T-cell (primary cell): Measurements from ENCODE around the gene MTM1. TPM values are rescaled to one million over a fixed set of nuclear protein-coding genes. Genes with fewer than 3 reads are reported as not detected.

Experiments used
- ATAC-seq, 4 experiments: fragments of 200-7000 bp in 3 of 4; fragments of 150-1000 bp in 1 of 4; cut with Tn5 transposase; replicated peaks in 1 of 4; 1 replicate in 3 of 4; 2 replicates in 1 of 4; pipeline ENCODE4 v1.10.0; 2021; ENCODE audit warnings: moderate library complexity in 3 of 4, mild to moderate bottlenecking in 2 of 4, moderate number of reproducible peaks in 1 of 4
- CTCF ChIA-PET, 2 donors: fragments of 300-600 bp; sonication (Branson Sonifier 250); formaldehyde crosslinking; loops; one replicate each; lab custom pipeline; 2022; ENCODE audit warnings: antibody characterized with exemption in 2 of 2; lab: Charles Lee
- POLR2A ChIA-PET, 2 donors: fragments of 300-600 bp; sonication (Branson Sonifier 250); formaldehyde crosslinking; loops; one replicate each; lab custom pipeline; 2022; ENCODE audit warnings: antibody characterized with exemption in 2 of 2; lab: Charles Lee
- DNase-seq, 35 experiments: peaks; one replicate each; pipeline versions ENCODE4 v3.0.0 to v3.0.0-alpha.2; 2013 to 2023
- H3K27ac ChIP-seq: one replicate; pipeline ENCODE4 v1.5.1; 2013; ENCODE audit warnings: low read length
- H3K27me3 ChIP-seq, 2 experiments: replicated peaks in 1 of 2; 1 replicate in 1 of 2; 2 replicates in 1 of 2; pipeline versions ENCODE4 v1.6.1 to v1.7.0; 2013; ENCODE audit warnings: low read length in 1 of 2, mixed read lengths in 1 of 2; ENCODE audit not compliant: control insufficient read depth in 2 of 2, insufficient read depth in 2 of 2; ENCODE audit errors: extremely low read depth in 1 of 2
- H3K36me3 ChIP-seq, 2 donors: 1 replicate in 1 of 2; 2 replicates in 1 of 2; pipeline versions ENCODE4 v1.6.1 to v1.7.0; 2013; ENCODE audit warnings: low read length in 1 of 2; ENCODE audit not compliant: control insufficient read depth in 2 of 2, insufficient read depth in 1 of 2; ENCODE audit errors: extremely low read depth in 1 of 2
- H3K4me1 ChIP-seq, 2 experiments: 1 replicate in 1 of 2; 2 replicates in 1 of 2; pipeline versions ENCODE4 v1.6.1 to v1.7.0; 2013; ENCODE audit warnings: low read length in 2 of 2, mixed read lengths in 1 of 2; ENCODE audit not compliant: insufficient read depth in 2 of 2, control insufficient read depth in 1 of 2; ENCODE audit errors: extremely low read depth in 1 of 2
- H3K4me3 ChIP-seq, 2 donors: 1 replicate in 1 of 2; 2 replicates in 1 of 2; pipeline versions ENCODE4 v1.5.1 to v1.7.0; 2013; ENCODE audit warnings: mild to moderate bottlenecking in 2 of 2, low read length in 1 of 2, moderate library complexity in 1 of 2; ENCODE audit not compliant: control insufficient read depth in 1 of 2; ENCODE audit errors: extremely low read depth in 1 of 2
- H3K9me3 ChIP-seq: 2 replicates; pipeline ENCODE4 v1.7.0; 2013
- H3K27ac Mint-ChIP-seq, 2 donors: one replicate each; pipeline ENCODE4 v1.8.0; 2020 to 2021; ENCODE audit warnings: mild to moderate bottlenecking in 2 of 2, mixed read lengths in 2 of 2
- H3K27me3 Mint-ChIP-seq, 2 donors: one replicate each; pipeline ENCODE4 v1.8.0; 2021 to 2022; ENCODE audit warnings: mixed read lengths in 2 of 2
- H3K36me3 Mint-ChIP-seq: one replicate; pipeline ENCODE4 v1.8.0; 2021; ENCODE audit warnings: mixed read lengths
- H3K4me1 Mint-ChIP-seq, 3 donors: one replicate each; pipeline ENCODE4 v1.8.0; 2020 to 2022; ENCODE audit warnings: mixed read lengths in 3 of 3, mild to moderate bottlenecking in 1 of 3
- H3K4me3 Mint-ChIP-seq, 3 donors: one replicate each; pipeline ENCODE4 v1.8.0; 2020 to 2022; ENCODE audit warnings: mild to moderate bottlenecking in 3 of 3, mixed read lengths in 3 of 3, moderate library complexity in 3 of 3
- H3K9me3 Mint-ChIP-seq, 3 donors: one replicate each; pipeline ENCODE4 v1.8.0; 2020 to 2022; ENCODE audit warnings: mixed read lengths in 3 of 3
- WGBS: methylation state at CpG from one replicate; pipeline ENCODE4 v1.1.5; 2013; ENCODE audit warnings: missing lambda C conversion rate; ENCODE audit not compliant: insufficient coverage; 5-methylcytosine and 5-hydroxymethylcytosine counted together
- total RNA-seq, 35 experiments: library from RNA in 6 of 35; stranded (reverse) in 6 of 35; fragments of 120-200 nt in 1 of 35; gene quantifications; one replicate each; pipeline versions ENCODE4 v1.2.1 to v1.2.4 and lab custom pipeline; 2013 to 2026

The MTM1 gene
- total RNA-seq, 5 donors from 2014 or later (not counting 1 experiment from before 2014, with no cell fraction given), result 15.8 to 29.7 (median 20.3) TPM

DNA sequence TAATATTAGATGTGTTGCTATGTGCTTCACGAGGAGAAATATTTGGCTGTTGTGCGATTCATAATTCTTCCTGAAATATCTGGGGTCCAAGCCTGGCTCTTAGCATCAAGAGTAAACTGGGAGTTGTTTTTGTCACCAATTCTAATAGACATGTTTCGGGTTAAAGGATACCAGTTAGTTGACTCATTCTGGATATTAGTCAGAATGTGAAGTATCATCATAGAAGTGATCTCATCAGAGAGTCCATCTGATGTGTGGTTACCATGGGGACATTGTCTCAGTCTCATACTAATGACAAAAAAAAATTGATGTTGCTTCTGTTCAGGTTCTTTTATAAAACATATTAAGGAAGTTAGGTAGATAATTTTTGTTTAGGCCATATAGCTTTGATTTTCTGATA lies 67.5 kb downstream of the MTM1 start:
- ChIA-PET POLR2A (interaction anchor here in 1 of 2 donors (0.6 to 1.0 kb wide), 2 partner anchors 25 to 57 kb away, joined by 3 to 11 read pairs; no protein-coding TSS in a partner anchor), CTCF (interaction anchor here in 1 of 2 donors (0.7 kb wide), 1 partner anchor 66 kb away, joined by 3 read pairs; no protein-coding TSS in a partner anchor)
- peaks cover 3 to 4% (median 4%) of the 10 kb centered on the region in 3 donors for H3K4me1 Mint-ChIP-seq
- Histone ChIP-seq H3K36me3 (peaks cover 0 to 23% of the 10 kb centered on the region in 2 donors), H3K9me3 (no peaks in the 10 kb centered on the region), H3K27ac (no peak overlapping the region), H3K27me3 (no peaks in the 10 kb centered on the region), H3K4me1 (no peaks in the 10 kb centered on the region), H3K4me3 (no peak overlapping the region)
- H3K27ac Mint-ChIP-seq, result peak overlapping the region in 1 of 2 donors; percentile 52
- H3K4me3 Mint-ChIP-seq, result no peak overlapping the region
- 50% methylated on average over 1 of the region's 3 CpGs for WGBS
- no peaks in the 10 kb centered on the region for H3K9me3 Mint-ChIP-seq
- H3K36me3 Mint-ChIP-seq, result peaks cover 34% of the 10 kb centered on the region
- peaks cover 0 to 10% of the 10 kb centered on the region in 2 donors for H3K27me3 Mint-ChIP-seq
- ATAC-seq (no peak), DNase-seq (no peak)

DNA sequence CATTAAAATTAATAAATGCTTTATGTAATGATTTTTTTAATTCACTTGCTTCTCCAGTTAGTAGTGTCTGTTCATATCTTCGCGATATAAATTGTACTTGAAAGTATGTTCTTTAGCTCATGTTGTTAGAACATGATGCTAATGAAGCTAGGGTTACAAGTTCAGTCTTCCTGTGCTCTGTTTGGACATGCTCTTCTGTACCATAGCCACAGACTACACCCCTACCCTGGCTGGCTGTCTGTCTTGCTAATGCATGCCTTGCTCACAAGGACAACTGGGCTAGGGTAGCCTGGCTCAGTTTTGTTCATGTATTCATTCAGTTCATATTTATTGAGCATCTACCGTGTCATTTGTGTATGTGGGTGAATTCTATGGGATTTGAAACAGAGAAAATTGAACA lies 74.0 kb downstream of the MTM1 start:
- H3K36me3 ChIP-seq, result peaks cover 0 to 26% of the 10 kb centered on the region in 2 donors
- Mint-ChIP-seq H3K4me1 (no peaks in the 10 kb centered on the region), H3K9me3 (no peaks in the 10 kb centered on the region), H3K36me3 (peaks cover 32% of the 10 kb centered on the region), H3K27me3 (peaks cover 0 to 9% of the 10 kb centered on the region in 2 donors), H3K27ac (no peak overlapping the region), H3K4me3 (no peak overlapping the region)
- ChIA-PET POLR2A (no interaction called here), CTCF (no interaction called here)
- no CpG with 5 or more reads among the region's 3 CpGs for WGBS
- no peak overlapping the region for H3K4me3 ChIP-seq
- ATAC-seq (no peak), DNase-seq (no peak)
- no peaks in the 10 kb centered on the region for H3K27me3 ChIP-seq
- H3K4me1 ChIP-seq, result no peaks in the 10 kb centered on the region
- H3K27ac ChIP-seq, result no peak overlapping the region
- H3K9me3 ChIP-seq, result no peaks in the 10 kb centered on the region

DNA sequence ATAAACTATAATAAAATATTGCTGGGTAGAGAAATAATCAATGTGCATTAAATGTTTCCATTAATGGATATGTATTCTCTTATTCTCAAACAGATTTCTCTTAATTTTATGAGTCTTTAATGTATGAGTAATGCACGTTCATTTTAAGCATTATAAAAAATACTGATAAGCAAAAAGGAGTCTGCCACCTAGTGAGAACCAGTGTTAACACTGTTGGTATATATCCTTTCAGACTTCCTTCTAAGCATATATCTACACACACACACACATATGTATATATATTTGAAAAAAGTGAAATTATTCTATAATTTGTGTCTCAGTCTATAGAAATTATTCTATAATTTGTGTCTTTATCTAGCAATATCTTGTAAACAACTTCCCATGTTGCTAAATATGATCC lies 74.8 kb downstream of the MTM1 start:
- no peaks in the 10 kb centered on the region for H3K4me1 ChIP-seq
- H3K27ac ChIP-seq, result no peak overlapping the region
- Mint-ChIP-seq H3K9me3 (no peaks in the 10 kb centered on the region), H3K27me3 (peaks cover 0 to 9% of the 10 kb centered on the region in 2 donors), H3K27ac (no peak overlapping the region), H3K4me3 (no peak overlapping the region), H3K36me3 (peaks cover 27% of the 10 kb centered on the region), H3K4me1 (no peaks in the 10 kb centered on the region)
- ChIA-PET POLR2A (no interaction called here), CTCF (no interaction called here)
- no peaks in the 10 kb centered on the region for H3K27me3 ChIP-seq
- no peaks in the 10 kb centered on the region for H3K9me3 ChIP-seq
- H3K36me3 ChIP-seq, result peaks cover 0 to 21% of the 10 kb centered on the region in 2 donors
- ATAC-seq (no peak), DNase-seq (no peak)
- H3K4me3 ChIP-seq, result no peak overlapping the region
- no CpG with 5 or more reads among the region's 1 CpG for WGBS

DNA sequence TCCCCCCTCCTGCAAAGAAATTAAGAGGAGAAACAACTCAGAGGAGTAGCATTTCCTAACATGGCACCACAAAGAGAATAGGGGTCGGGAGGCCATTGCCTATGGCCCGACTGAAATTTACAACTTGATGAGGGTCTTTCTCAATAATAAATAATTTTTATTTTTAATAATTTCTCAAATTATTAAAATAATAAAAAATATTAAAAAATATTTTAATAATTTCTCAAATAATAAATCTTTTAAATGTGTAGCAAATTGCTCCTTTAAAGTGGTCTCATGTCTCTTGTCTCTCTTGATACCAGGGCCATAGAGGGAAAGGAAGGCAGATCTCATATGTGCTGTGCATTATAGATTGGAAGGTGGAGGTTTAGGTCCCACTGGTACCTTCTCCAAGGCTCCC lies 75.5 kb downstream of the MTM1 start:
- Histone ChIP-seq H3K4me1 (no peaks in the 10 kb centered on the region), H3K9me3 (no peaks in the 10 kb centered on the region), H3K27me3 (no peaks in the 10 kb centered on the region), H3K4me3 (no peak overlapping the region), H3K36me3 (peaks cover 0 to 21% of the 10 kb centered on the region in 2 donors), H3K27ac (no peak overlapping the region)
- H3K27me3 Mint-ChIP-seq, result peaks cover 0 to 9% of the 10 kb centered on the region in 2 donors
- CTCF ChIA-PET, result no interaction called here
- no CpG with 5 or more reads among the region's 2 CpGs for WGBS
- H3K4me1 Mint-ChIP-seq, result no peaks in the 10 kb centered on the region
- peaks cover 25% of the 10 kb centered on the region for H3K36me3 Mint-ChIP-seq
- no peak for ATAC-seq
- no peaks in the 10 kb centered on the region for H3K9me3 Mint-ChIP-seq
- POLR2A ChIA-PET, result no interaction called here
- DNase-seq, result no peak
- H3K27ac Mint-ChIP-seq, result no peak overlapping the region
- H3K4me3 Mint-ChIP-seq, result no peak overlapping the region

DNA sequence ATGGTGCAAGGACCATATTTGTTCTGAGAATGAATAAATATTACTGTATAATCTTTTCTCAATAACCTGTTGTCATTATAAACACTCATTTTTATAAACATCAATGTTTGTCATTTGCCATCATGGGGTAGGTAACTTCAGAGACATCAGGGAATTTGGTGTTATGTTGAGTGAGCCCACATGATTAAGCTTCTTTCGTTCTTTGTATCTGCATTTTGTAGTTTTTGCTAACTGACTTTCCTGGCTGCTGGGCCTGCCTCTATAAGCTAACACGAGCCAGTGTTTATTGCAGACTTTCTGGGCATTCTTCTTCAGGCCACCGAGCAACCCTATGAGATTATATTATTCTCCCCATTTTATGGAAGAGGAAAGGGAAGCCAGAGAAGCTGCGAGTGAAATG lies 76.0 kb downstream of the MTM1 start:
- ATAC-seq (no peak), DNase-seq (no peak)
- Mint-ChIP-seq H3K36me3 (peaks cover 28% of the 10 kb centered on the region), H3K4me3 (no peak overlapping the region), H3K4me1 (peaks cover 0 to 4% (median 0%) of the 10 kb centered on the region in 3 donors), H3K27ac (no peak overlapping the region), H3K27me3 (peaks cover 0 to 12% of the 10 kb centered on the region in 2 donors), H3K9me3 (no peaks in the 10 kb centered on the region)
- POLR2A ChIA-PET, result no interaction called here
- H3K4me1 ChIP-seq, result no peaks in the 10 kb centered on the region
- no CpG with 5 or more reads among the region's 4 CpGs for WGBS
- H3K4me3 ChIP-seq, result no peak overlapping the region
- H3K9me3 ChIP-seq, result no peaks in the 10 kb centered on the region
- CTCF ChIA-PET, result no interaction called here
- H3K27me3 ChIP-seq, result no peaks in the 10 kb centered on the region
- H3K36me3 ChIP-seq, result peaks cover 0 to 23% of the 10 kb centered on the region in 2 donors
- no peak overlapping the region for H3K27ac ChIP-seq

DNA sequence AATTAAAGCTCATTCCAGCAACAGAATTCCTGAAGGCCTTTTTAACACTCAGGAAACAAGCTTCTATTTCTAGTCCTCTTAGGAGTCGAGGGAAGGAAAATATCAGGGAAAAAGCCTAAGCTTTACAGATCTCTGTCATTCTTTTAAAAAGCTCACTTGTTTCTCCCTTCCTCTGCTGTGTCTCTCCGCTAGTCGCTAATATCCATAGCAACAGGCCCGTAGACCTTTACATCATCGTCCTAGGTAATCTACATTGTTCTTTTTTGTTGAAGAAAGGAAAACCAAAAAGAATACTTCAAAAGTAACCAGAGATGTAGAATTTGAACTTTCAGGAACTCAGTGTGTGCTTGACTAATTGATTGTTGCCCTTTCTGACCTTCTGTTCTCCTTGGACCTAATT lies 78.9 kb downstream of the MTM1 start:
- Mint-ChIP-seq H3K9me3 (no peaks in the 10 kb centered on the region), H3K4me3 (no peak overlapping the region), H3K4me1 (peaks cover 0 to 16% (median 3%) of the 10 kb centered on the region in 3 donors), H3K27ac (no peak overlapping the region), H3K27me3 (peaks cover 0 to 18% of the 10 kb centered on the region in 2 donors), H3K36me3 (peaks cover 39% of the 10 kb centered on the region)
- Histone ChIP-seq H3K27ac (no peak overlapping the region), H3K27me3 (no peaks in the 10 kb centered on the region), H3K9me3 (no peaks in the 10 kb centered on the region), H3K4me1 (no peaks in the 10 kb centered on the region), H3K4me3 (no peak overlapping the region), H3K36me3 (peaks cover 0 to 19% of the 10 kb centered on the region in 2 donors)
- no peak for DNase-seq
- POLR2A ChIA-PET, result no interaction called here
- no CpG with 5 or more reads among the region's 5 CpGs for WGBS
- ATAC-seq, result no peak
- CTCF ChIA-PET, result interaction anchor here in 1 of 2 donors (1.0 kb wide), 1 partner anchor 36 kb away, joined by 3 read pairs; no protein-coding TSS in a partner anchor
